Ishikawa (cell line): ENCODE data around the gene CTNND2.

Source experiments
- CEBPB ChIP-seq: IDR thresholded peaks from 2 replicates; pipeline ENCODE4 v1.6.1; 2012
- CREB1 ChIP-seq: IDR thresholded peaks from 2 replicates; pipeline ENCODE4 v1.6.1; 2012; ENCODE audit warnings: low read depth
- EGR1 ChIP-seq: IDR thresholded peaks from 2 replicates; pipeline ENCODE4 v1.6.1; 2012
- EP300 ChIP-seq: IDR thresholded peaks from 2 replicates; pipeline ENCODE4 v1.6.1; 2012; ENCODE audit warnings: borderline replicate concordance
- FOXM1 ChIP-seq: IDR thresholded peaks from 2 replicates; pipeline ENCODE4 v1.6.1; 2012; ENCODE audit warnings: low read depth, borderline replicate concordance
- NFIC ChIP-seq: IDR thresholded peaks from 2 replicates; pipeline ENCODE4 v1.6.1; 2012
- RAD21 ChIP-seq: IDR thresholded peaks from 2 replicates; pipeline ENCODE4 v1.6.1; 2012; ENCODE audit warnings: low read depth
- TAF1 ChIP-seq: IDR thresholded peaks from 2 replicates; pipeline ENCODE4 v1.6.1; 2012; ENCODE audit warnings: low read depth, mild to moderate bottlenecking
- TCF12 ChIP-seq: IDR thresholded peaks from 2 replicates; pipeline ENCODE4 v1.6.1; 2012; ENCODE audit warnings: low read depth
- TEAD4 ChIP-seq: IDR thresholded peaks from 2 replicates; pipeline ENCODE4 v1.6.1; 2012
- USF1 ChIP-seq: IDR thresholded peaks from 2 replicates; pipeline ENCODE4 v1.6.1; 2012
- YY1 ChIP-seq: IDR thresholded peaks from 2 replicates; pipeline ENCODE4 v1.6.1; 2012; ENCODE audit warnings: low read depth
- ZBTB7A ChIP-seq: IDR thresholded peaks from 2 replicates; pipeline ENCODE4 v1.6.1; 2012; ENCODE audit warnings: low read depth
- TF ChIP-seq, protein P1 (sequence below): IDR thresholded peaks from 2 replicates; pipeline ENCODE4 v1.6.1; 2012
- TF ChIP-seq, protein P2 (sequence below): IDR thresholded peaks from 2 replicates; pipeline ENCODE4 v1.6.1; 2012; ENCODE audit warnings: low read depth, mild to moderate bottlenecking

The CTNND2 gene

GRCh38 chr5:11377896-11378295, 526.4 kb downstream of the CTNND2 start:
- TF ChIP-seq ZBTB7A (no peak), TEAD4 (no peak), YY1 (no peak), TAF1 (no peak), RAD21 (no peak), TCF12 (no peak), USF1 (no peak)
- TF ChIP-seq, protein P1, sequence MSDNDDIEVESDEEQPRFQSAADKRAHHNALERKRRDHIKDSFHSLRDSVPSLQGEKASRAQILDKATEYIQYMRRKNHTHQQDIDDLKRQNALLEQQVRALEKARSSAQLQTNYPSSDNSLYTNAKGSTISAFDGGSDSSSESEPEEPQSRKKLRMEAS, result no peak

DNA sequence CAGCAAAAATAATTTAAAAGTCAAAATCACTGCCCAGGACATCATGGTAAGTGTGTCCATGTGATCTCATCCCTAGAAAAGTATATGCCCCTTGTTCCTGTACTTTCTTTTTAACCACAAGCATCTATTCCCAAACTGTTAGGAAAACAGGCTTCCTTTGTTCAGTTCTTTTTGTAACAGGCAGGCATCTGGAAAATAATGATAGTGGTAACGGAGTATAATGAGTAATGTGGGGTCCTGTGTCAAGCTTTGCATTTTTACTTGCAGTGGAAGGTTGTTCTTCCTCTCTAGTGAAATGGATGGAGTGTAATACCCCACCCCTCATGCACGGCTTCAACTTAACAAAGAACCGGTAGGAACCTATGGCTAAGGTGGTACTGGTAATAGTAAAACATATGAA, 532.1 kb downstream of the CTNND2 start:
- no peak for TF ChIP-seq NFIC
- TF ChIP-seq ZBTB7A, result no peak
- TF ChIP-seq TAF1, result no peak
- TF ChIP-seq, protein P2, sequence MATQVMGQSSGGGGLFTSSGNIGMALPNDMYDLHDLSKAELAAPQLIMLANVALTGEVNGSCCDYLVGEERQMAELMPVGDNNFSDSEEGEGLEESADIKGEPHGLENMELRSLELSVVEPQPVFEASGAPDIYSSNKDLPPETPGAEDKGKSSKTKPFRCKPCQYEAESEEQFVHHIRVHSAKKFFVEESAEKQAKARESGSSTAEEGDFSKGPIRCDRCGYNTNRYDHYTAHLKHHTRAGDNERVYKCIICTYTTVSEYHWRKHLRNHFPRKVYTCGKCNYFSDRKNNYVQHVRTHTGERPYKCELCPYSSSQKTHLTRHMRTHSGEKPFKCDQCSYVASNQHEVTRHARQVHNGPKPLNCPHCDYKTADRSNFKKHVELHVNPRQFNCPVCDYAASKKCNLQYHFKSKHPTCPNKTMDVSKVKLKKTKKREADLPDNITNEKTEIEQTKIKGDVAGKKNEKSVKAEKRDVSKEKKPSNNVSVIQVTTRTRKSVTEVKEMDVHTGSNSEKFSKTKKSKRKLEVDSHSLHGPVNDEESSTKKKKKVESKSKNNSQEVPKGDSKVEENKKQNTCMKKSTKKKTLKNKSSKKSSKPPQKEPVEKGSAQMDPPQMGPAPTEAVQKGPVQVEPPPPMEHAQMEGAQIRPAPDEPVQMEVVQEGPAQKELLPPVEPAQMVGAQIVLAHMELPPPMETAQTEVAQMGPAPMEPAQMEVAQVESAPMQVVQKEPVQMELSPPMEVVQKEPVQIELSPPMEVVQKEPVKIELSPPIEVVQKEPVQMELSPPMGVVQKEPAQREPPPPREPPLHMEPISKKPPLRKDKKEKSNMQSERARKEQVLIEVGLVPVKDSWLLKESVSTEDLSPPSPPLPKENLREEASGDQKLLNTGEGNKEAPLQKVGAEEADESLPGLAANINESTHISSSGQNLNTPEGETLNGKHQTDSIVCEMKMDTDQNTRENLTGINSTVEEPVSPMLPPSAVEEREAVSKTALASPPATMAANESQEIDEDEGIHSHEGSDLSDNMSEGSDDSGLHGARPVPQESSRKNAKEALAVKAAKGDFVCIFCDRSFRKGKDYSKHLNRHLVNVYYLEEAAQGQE, result no peak
- no peak for TF ChIP-seq YY1
- no peak for TF ChIP-seq EP300
- no peak for TF ChIP-seq EGR1
- TF ChIP-seq, protein P1, result no peak
- no peak for TF ChIP-seq TEAD4
- TF ChIP-seq TCF12, result no peak
- TF ChIP-seq CREB1, result no peak
- no peak for TF ChIP-seq CEBPB
- no peak for TF ChIP-seq RAD21
- no peak for TF ChIP-seq USF1
- TF ChIP-seq FOXM1, result no peak

DNA sequence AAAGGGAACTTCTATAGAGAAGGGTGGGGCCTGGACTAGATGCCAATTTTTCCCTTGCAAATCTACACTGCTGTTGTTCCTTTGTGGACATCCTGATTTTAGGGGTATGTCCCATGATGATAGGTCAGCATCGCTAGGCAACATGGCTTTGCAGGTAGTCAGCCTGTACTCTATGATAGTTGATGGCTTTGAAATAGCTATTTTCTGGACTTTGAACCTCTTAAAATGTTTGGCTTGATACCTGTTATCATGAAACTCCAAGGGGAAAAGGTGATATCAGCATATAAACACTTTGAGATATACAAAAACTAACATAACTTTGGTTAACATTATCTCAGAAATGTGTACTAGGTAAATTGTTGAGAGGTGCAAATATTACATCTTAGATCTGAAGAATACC, 533.2 kb downstream of the CTNND2 start:
- TF ChIP-seq RAD21 (no peak), CEBPB (no peak), CREB1 (no peak), EGR1 (no peak), NFIC (no peak), USF1 (no peak), EP300 (no peak), FOXM1 (no peak), TEAD4 (no peak), YY1 (no peak), ZBTB7A (no peak), TCF12 (no peak), TAF1 (no peak)
- TF ChIP-seq, protein P2, result no peak
- TF ChIP-seq, protein P1, result no peak

DNA sequence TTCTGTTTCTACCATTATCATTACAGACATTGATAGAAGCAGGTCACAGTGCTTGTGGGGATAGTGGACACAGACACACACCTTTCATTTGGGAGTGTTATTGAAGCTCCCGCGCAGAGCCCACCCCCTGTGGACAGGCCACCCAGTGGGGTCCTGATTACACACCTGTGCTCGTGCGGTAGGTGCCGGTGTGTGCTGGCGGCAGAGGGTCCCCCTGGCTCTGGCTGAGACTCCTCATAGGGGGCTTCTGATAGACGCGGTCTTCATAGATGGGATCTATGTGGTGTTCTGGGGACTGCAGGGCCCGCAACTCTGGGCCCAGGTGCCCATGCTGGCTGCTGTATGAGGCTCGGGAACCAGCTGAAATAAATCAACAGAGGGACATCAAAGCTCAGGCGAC, 539.7 kb downstream of the CTNND2 start:
- TF ChIP-seq, protein P2, result no peak
- TF ChIP-seq TAF1 (no peak), CREB1 (no peak), EP300 (no peak), RAD21 (no peak), EGR1 (no peak)
